Embryonic facial prominence (tissue), 1 donor: Measurements from ENCODE around the gene PLCH1.

ENCODE experiments used
- DNase-seq: peaks from one replicate; pipeline ENCODE4 v3.0.0-alpha.2; 2016; ENCODE audit errors: extremely low spot score

PLCH1 gene, protein sequence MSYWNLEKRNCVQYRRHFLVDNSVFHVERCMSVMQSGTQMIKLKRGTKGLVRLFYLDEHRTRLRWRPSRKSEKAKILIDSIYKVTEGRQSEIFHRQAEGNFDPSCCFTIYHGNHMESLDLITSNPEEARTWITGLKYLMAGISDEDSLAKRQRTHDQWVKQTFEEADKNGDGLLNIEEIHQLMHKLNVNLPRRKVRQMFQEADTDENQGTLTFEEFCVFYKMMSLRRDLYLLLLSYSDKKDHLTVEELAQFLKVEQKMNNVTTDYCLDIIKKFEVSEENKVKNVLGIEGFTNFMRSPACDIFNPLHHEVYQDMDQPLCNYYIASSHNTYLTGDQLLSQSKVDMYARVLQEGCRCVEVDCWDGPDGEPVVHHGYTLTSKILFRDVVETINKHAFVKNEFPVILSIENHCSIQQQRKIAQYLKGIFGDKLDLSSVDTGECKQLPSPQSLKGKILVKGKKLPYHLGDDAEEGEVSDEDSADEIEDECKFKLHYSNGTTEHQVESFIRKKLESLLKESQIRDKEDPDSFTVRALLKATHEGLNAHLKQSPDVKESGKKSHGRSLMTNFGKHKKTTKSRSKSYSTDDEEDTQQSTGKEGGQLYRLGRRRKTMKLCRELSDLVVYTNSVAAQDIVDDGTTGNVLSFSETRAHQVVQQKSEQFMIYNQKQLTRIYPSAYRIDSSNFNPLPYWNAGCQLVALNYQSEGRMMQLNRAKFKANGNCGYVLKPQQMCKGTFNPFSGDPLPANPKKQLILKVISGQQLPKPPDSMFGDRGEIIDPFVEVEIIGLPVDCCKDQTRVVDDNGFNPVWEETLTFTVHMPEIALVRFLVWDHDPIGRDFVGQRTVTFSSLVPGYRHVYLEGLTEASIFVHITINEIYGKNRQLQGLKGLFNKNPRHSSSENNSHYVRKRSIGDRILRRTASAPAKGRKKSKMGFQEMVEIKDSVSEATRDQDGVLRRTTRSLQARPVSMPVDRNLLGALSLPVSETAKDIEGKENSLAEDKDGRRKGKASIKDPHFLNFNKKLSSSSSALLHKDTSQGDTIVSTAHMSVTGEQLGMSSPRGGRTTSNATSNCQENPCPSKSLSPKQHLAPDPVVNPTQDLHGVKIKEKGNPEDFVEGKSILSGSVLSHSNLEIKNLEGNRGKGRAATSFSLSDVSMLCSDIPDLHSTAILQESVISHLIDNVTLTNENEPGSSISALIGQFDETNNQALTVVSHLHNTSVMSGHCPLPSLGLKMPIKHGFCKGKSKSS (N-terminal part only)

GRCh38 chr3:155744626-155745324 lies at the start of gene PLCH1:
TSS of gene PLCH1 (minus strand) at chr3:155745071. CDS start at chr3:155704224, 40,847 bp downstream.
- peak; percentile 44 for DNase-seq

DNA sequence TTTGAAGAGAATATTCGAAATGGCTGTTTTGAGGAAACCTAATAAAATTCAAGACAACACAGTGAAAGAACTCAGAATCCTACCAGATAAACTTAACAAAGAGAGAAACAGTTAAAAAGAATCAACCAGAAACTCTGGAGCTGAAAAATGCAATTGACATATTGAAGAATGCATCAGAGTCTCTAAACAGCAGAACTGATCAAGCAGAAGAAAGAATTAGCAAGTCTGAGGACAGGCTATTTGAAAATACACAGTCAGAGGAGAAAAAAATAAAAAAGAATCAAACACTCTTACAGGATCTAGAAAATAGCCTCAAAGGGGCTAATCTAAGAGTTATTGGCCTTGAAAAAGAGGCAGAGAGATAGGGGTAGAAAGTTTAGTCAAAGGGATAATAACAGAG lies 47.7 kb upstream of the PLCH1 start:
- DNase-seq, result no peak

DNA sequence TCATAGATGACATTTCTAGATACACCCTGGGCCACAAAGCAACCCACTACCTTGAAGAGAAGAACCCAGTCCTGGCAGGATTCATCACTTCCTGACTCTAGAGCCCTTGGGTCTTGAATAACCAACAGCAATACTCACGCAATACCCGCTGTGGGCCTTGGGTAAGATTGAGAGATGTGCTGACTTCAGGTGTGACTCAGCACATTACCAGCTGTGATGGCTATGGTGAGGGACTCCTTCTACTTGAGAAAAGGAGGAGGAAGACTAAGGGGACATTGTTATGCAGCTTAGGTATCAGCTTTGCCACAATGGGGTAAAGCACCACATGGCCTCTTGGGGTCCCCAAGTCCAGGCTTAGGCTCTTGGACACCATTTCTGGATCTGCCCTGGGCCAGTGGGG lies 46.3 kb upstream of the PLCH1 start:
- DNase-seq, result no peak

- no peak for DNase-seq
Observed at GRCh38 chr3:155790272-155790925, 45.5 kb upstream of the PLCH1 start.

GRCh38 chr3:155785662-155786295 lies 40.9 kb upstream of the PLCH1 start:
- no peak for DNase-seq

- no peak for DNase-seq
Observed at GRCh38 chr3:155782390-155782953, 37.6 kb upstream of the PLCH1 start.

- DNase-seq, result no peak
Observed at GRCh38 chr3:155780291-155780690, 35.4 kb upstream of the PLCH1 start.

DNA sequence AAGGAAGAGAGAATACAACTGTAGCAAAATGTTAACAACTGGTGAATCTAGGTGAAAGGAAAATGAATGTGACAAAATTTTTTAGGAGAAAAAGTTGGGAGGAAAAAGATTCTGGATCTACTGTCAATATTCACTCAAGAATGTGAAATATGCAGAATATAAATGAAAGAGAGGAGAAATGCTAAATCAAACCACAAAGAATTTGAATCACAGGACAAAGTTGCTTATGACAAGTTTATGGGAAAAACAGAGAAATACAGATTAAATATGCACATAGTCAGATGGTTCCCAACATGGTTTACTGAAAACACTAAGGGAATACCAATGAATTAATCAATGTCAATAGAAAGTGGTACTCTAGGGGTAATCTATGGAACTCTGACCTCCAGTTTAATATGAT lies 33.6 kb upstream of the PLCH1 start:
- no peak for DNase-seq

DNA sequence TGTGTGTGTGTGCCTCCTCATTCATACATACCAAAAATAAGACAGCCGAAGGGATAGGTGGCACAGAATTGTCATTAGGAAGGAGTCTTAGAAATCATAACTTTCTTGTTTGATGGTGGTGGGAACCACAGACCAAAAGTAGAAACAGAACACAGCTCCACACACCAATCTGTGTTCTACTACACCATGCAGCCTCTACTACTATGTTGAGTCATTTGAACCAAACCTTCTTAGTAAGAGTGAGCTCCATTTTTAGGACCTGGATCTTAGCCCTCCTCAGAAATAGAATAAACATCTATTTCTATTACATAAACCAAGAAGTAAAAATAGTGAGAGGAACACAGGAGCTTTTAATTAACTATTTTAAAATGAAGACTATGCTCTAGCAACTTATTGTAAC lies 27.9 kb upstream of the PLCH1 start:
- no peak for DNase-seq

DNA sequence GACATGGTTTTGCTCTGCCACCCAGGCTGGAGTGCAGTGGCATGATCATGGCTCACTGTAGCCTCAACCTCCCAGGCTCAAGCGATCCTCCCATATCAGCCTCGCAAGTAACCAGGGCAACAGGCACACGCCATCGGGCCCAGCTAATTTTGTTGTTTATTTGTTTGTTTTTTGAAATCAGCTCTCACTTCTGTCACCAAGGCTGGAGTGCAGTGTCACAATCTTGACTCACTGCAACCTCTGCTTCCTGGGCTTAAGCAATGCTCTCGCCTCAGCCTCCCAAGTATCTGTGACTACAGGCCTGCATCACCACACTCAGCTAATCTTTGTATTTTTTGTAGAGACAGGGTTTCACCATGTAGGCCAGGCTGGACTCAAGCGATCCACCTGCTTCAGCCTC lies 26.3 kb upstream of the PLCH1 start:
- DNase-seq, result no peak

- DNase-seq, result no peak
Observed at GRCh38 chr3:155766206-155766605, 21.3 kb upstream of the PLCH1 start.

DNA sequence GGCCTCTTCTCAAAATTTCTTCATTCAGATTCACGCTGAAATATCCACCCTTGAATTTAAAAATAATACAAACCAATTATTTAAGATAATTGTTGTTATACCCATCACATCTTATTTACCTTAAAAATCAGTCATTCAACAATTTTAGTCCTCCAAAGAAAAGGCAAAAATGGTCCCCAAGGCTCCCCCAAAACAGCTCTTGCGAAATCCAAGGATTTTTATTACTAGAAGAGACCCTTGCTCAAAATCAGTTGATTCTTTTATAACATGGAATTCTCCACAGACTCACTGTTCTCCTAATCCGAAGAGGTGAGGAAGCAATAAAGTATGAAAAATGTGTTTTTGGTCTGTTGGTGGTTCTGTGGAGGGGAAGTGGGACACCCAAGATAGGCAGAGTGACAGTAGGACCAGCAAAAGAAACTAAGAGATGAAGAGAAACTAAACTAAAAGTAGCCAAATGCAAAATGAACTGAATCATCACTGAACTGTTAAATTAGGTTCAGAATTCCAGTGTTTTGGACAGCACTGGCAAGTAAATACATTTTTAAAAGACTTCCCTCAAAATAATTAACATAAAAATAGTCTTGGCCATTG lies 19.1 kb upstream of the PLCH1 start:
- no peak for DNase-seq

DNA sequence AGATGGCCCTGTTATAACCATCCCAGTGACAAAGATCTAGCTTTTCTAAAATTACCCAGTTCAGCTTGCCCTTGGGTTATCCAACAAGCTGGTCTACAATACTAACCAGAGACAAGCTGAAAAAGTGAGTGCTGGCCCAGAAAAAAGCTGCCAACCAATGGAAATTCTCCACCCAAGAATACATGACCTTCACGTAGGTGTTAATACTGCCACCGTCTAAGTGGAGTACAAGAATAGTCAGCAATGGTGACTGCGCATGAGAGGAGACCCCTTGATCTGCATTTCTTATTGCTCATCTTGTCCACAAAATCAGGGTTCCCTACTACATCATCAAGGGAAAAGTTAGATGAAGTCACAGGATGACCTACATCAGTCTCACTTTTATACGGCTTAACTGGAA lies 15.8 kb upstream of the PLCH1 start:
- DNase-seq, result no peak

DNA sequence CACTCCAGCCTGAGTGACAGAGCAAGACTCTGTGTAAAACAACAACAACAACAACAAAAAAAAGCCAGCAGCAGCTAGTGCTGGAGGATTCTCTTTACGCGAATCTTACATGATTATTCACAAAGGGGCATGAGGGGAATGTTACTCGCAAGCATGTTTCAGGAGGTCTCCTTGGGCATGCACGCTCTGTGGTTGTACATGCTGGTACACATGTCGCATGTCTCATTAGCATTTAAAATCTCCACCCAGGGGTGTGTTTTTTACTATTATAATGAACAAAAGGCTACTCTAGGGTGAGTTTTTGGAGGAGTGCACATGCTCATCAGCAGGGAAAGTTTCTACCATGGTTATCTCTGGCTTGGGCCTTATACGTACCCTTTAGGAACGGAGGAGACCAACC lies 12.7 kb upstream of the PLCH1 start:
- DNase-seq, result no peak

DNA sequence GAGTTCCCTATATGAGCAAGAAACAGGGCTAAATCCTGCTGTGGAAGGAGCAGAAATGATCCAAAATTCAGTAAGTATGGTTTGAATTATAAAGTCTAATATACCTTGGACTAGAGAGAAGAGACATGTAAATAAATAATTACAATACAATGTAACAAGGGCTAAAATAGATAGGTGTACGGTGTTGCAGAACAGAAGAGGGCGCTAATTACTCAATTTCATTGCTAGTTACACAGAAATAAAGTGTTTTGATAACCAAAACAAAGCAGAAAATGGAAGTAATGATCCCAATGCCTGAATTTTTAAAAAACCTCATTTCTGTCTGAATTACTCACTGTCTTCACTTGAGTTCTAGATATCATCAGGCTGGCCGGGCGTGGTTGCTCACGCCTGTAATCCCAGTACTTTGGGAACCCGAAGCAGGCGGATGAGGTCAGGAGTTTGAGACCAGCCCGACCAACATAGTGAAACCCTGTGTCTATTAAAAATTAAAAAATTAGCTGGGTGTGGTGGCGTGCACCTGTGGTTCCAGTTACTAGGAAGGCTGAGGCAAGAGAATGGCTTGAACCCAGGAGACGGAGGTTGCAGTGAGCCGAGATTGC lies 8.3 kb upstream of the PLCH1 start:
- no peak for DNase-seq

DNA sequence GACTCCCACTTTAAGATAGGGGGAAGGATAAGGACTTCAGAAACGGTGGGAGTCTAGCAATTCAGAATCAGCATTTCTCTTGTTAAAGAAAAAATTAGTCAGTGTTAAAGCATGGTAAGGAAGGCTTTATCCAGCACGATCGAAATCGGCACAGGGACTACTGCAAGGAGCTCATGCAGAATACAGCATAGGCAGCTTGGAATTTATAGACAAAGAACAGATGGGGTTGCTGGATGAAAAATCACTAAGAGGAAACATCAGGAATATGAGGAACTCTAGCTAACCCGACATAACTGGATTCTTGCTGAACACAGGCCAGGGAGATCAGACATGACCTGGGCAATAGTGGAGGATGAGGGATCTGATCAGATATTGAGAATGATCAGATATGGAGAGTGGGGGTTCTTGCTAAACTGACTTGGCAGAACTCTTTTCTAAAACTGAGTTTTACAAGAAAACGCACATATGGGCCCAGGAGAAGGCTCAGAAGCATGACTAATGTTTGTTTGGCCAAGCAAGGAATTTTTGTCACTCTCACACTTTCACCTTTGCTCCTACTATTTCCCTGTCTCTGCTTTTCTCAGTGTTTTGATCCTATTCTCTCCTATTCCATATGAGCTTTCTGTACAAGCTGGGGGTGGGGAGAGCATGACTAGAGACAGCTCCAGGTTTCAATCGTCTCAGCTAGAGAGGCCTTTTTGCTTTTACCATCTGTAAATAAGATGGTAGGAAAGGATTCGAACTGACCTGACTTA lies 3.9 kb upstream of the PLCH1 start:
- DNase-seq, result no peak

GRCh38 chr3:155747946-155748290 lies 3.0 kb upstream of the PLCH1 start:
- DNase-seq, result no peak

GRCh38 chr3:155747286-155747945 lies 2.5 kb upstream of the PLCH1 start:
- no peak for DNase-seq
